ENCODE results near the gene FBXO4. TPM values are rescaled to one million over a fixed set of nuclear protein-coding genes. Genes with fewer than 3 reads are reported as not detected.

The FBXO4 gene, protein sequence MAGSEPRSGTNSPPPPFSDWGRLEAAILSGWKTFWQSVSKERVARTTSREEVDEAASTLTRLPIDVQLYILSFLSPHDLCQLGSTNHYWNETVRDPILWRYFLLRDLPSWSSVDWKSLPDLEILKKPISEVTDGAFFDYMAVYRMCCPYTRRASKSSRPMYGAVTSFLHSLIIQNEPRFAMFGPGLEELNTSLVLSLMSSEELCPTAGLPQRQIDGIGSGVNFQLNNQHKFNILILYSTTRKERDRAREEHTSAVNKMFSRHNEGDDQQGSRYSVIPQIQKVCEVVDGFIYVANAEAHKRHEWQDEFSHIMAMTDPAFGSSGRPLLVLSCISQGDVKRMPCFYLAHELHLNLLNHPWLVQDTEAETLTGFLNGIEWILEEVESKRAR
- total RNA-seq (17.1 and 17.9 TPM in 2 replicates), polyA plus RNA-seq (7.2 and 7.6 TPM in 2 replicates), polyA minus RNA-seq (5.8 and 7.5 TPM in 2 replicates)
- 24.2 TPM for total RNA-seq (2013)

- Histone ChIP-seq H3K9ac (ENCODE audit: low read length) (peak within 1 kb of the TSS; percentile 92), H3K27me3 (replicated peaks in 1 of 4; ENCODE audit: control extremely low read depth in 1 of 4, control insufficient read depth in 3 of 4, insufficient read depth in 4 of 4, low read length in 3 of 4) (no peaks in the 10 kb centered on the region), H3K4me2 (replicated peaks; ENCODE audit: low read depth, low read length, poor library complexity, severe bottlenecking) (peak within 1 kb of the TSS; percentile 93), H3K27ac (ENCODE audit: low read length in 2 of 2) (peak within 1 kb of the TSS; percentile 96 to 98), H3K79me2 (ENCODE audit: control insufficient read depth, insufficient read depth, low read length) (no peaks in the 10 kb centered on the region), H3K9me3 (ENCODE audit: control extremely low read depth in 1 of 3, control insufficient read depth in 2 of 3, insufficient read depth in 1 of 3, low read length in 2 of 3) (no peaks in the 10 kb centered on the region), H4K20me1 (ENCODE audit: control insufficient read depth, insufficient read depth, low read length, poor library complexity, severe bottlenecking) (no peaks in the 10 kb centered on the region), H3K4me3 (ENCODE audit: control extremely low read depth in 1 of 5, extremely low read depth in 1 of 5, insufficient read depth in 1 of 5, low read depth in 2 of 5, low read length in 4 of 5) (peak within 1 kb of the TSS; percentile 72 to 87 (median 77)), H3K4me1 (ENCODE audit: control insufficient read depth in 2 of 2, insufficient read depth in 2 of 2, low read length in 2 of 2) (peaks cover 13 to 17% of the 10 kb centered on the region in 2 donors), H2AFZ (ENCODE audit: insufficient read depth, low read depth, low read length, poor library complexity, severe bottlenecking) (peak within 1 kb of the TSS; percentile 89), H3K36me3 (replicated peaks in 1 of 2; ENCODE audit: control extremely low read depth in 1 of 2, control insufficient read depth in 1 of 2, extremely low read depth in 1 of 2, insufficient read depth in 2 of 2, low read length in 1 of 2) (peaks cover 2 to 14% of the 10 kb centered on the region in 2 experiments)
- peak; percentile 95 for DNase-seq
- ATAC-seq (ENCODE audit: low read depth): peak; percentile 93
- under 1% methylated on average over 59 of the region's 60 CpGs for WGBS (ENCODE audit: insufficient coverage)
- Mint-ChIP-seq H3K27me3 (no peaks in the 10 kb centered on the region), H3K4me3 (peak within 1 kb of the TSS; percentile 86), H3K27ac (peak within 1 kb of the TSS; percentile 95), H3K9me3 (ENCODE audit: insufficient read depth) (no peaks in the 10 kb centered on the region), H3K4me1 (peaks cover 27% of the 10 kb centered on the region)
- TF ChIP-seq EZH2 (IDR thresholded peaks at IDR 0.05; ENCODE audit: borderline replicate concordance, insufficient read depth, low read depth, low read length, poor library complexity, severe bottlenecking): no peak
- peak; percentile 67 for TF ChIP-seq CTCF (IDR thresholded peaks at IDR 0.05)
- ChIA-PET POLR2A (interaction anchor here (0.6 to 2.1 kb wide), 5 partner anchors 14 to 1559 kb away, joined by 3 to 15 read pairs (median 8); partner anchors contain the start of genes OXCT1, RIMOC1 and TMEM267), CTCF (interaction anchor here (0.5 to 2.1 kb wide), 6 partner anchors 9 to 132 kb away, joined by 3 to 10 read pairs (median 4); partner anchors contain the start of gene RIMOC1)
- intact Hi-C loops (cut with micrococcal nuclease): loop anchor here (1.0 to 10.0 kb wide), 11 partner anchors 21 to 1680 kb away; partner anchors contain the start of genes HMGCS1, OXCT1, PAIP1 and PRKAA1
Measured at GRCh38 chr5:41924872-41925554, at the start of gene FBXO4. TSS of gene FBXO4 (plus strand) at chr5:41925281. CDS start at chr5:41925310, 29 bp downstream.
